ENCODE results near the gene CCDC24. TPM values are rescaled to one million over a fixed set of nuclear protein-coding genes. Genes with fewer than 3 reads are reported as not detected.

CCDC24 gene
- total and polyA plus RNA-seq, 2 donors (not counting 3 experiments of a cell fraction or from before 2014, with no cell fraction given), result 2.2 to 3.1 TPM

DNA sequence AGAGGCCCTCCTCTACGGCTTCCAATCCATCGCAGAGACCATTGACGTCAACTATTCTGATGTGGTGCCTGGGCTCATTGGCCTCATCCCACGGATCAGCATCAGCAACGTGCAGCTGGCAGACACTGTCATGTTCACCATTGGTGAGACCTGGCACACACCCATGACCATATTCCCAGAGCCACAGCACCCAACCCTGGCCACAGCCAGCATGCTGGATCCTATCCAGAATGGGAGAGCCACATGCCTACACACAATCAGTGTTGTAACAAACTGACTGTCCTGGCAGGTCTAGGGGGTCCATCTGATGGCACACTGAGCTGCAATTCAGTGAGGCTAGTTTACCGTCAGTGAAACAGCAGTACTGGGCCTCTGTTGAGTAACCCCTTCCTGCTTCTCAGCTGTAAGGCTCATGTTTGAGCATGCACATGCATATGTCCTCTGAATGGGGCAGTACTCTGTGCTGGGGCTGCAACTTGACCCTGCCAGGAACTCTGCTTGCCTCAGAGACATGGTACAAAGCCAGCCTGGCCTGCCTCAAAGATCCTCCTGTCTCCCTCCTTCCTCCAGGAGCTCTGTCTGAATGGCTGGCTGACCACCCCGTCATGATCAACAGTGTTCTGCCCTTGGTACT is 33.9 kb upstream of the CCDC24 start:
- dilution Hi-C loops (cut with MboI; ENCODE audit: extremely low pct_ligation_motif_present, low sequenced_read_pairs), result no loop called here

More for the DNA sequence above, 33.9 kb upstream of the CCDC24 start:
- no TSS peak for BruUV-seq (replicated peaks)
- intact Hi-C loops (cut with micrococcal nuclease), result no loop called here
- no peaks in the 10 kb centered on the region for H3K9me1 ChIP-seq (replicated peaks; ENCODE audit: control insufficient read depth, extremely low read depth, insufficient read depth, low read length)
- no peak overlapping the region for H3K4me3 ChIP-seq (replicated peaks in 1 of 3; ENCODE audit: insufficient read depth in 1 of 3, low read depth in 1 of 3, low read length in 3 of 3)
- no peak overlapping the region for H3K4me2 ChIP-seq (ENCODE audit: insufficient read depth, low read length)
- CTCF ChIA-PET, result interaction anchor here (1.0 to 1.7 kb wide), 3 partner anchors 17 to 194 kb away, joined by 3 to 8 read pairs (median 3); partner anchors contain the start of gene ATP6V0B
- H4K20me1 ChIP-seq (replicated peaks; ENCODE audit: control insufficient read depth, extremely low read depth, insufficient read depth, low read length), result no peaks in the 10 kb centered on the region
- peaks cover 5 to 31% of the 10 kb centered on the region in 2 experiments for H3K36me3 ChIP-seq (ENCODE audit: control insufficient read depth in 2 of 2, extremely low read depth in 1 of 2, insufficient read depth in 2 of 2, low read length in 2 of 2)
- POLR2A ChIA-PET, result no interaction called here
- TF ChIP-seq, protein P1, sequence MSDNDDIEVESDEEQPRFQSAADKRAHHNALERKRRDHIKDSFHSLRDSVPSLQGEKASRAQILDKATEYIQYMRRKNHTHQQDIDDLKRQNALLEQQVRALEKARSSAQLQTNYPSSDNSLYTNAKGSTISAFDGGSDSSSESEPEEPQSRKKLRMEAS (IDR thresholded peaks at IDR 0.05; ENCODE audit: insufficient read depth, insufficient read length), result no peak
- TF ChIP-seq, protein P2, sequence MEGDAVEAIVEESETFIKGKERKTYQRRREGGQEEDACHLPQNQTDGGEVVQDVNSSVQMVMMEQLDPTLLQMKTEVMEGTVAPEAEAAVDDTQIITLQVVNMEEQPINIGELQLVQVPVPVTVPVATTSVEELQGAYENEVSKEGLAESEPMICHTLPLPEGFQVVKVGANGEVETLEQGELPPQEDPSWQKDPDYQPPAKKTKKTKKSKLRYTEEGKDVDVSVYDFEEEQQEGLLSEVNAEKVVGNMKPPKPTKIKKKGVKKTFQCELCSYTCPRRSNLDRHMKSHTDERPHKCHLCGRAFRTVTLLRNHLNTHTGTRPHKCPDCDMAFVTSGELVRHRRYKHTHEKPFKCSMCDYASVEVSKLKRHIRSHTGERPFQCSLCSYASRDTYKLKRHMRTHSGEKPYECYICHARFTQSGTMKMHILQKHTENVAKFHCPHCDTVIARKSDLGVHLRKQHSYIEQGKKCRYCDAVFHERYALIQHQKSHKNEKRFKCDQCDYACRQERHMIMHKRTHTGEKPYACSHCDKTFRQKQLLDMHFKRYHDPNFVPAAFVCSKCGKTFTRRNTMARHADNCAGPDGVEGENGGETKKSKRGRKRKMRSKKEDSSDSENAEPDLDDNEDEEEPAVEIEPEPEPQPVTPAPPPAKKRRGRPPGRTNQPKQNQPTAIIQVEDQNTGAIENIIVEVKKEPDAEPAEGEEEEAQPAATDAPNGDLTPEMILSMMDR (IDR thresholded peaks at IDR 0.05; ENCODE audit: extremely low read depth in 1 of 2, insufficient read depth in 1 of 2, low read depth in 1 of 2, low read length in 2 of 2), result no peak
- TF ChIP-seq GATA2 (IDR thresholded peaks at IDR 0.05; ENCODE audit: insufficient read depth, insufficient read length, low read depth, low read length) (no peak), EZH2 (IDR thresholded peaks at IDR 0.05; ENCODE audit: borderline replicate concordance, low read depth, low read length, severe bottlenecking) (no peak), MYC (IDR thresholded peaks at IDR 0.05; ENCODE audit: low read depth, low read length) (no peak), POLR2A (IDR thresholded peaks at IDR 0.05; ENCODE audit: low read depth, low read length) (no peak), FOS (IDR thresholded peaks at IDR 0.05; ENCODE audit: borderline replicate concordance, insufficient read depth, low read length) (no peak), JUN (IDR thresholded peaks at IDR 0.05; ENCODE audit: borderline replicate concordance, insufficient read depth, insufficient read length, low read depth) (no peak), POLR2AphosphoS5 (IDR thresholded peaks at IDR 0.05; ENCODE audit: insufficient read depth, low read depth, low read length) (no peak)
- no peak overlapping the region for H2AFZ ChIP-seq (ENCODE audit: low read depth, low read length)
- no peaks in the 10 kb centered on the region for H3K27me3 ChIP-seq (ENCODE audit: control insufficient read depth in 2 of 2, insufficient read depth in 2 of 2, low read length in 2 of 2)
- H3K27ac ChIP-seq (ENCODE audit: insufficient read depth, low read depth, low read length), result no peak overlapping the region
- H3K79me2 ChIP-seq (ENCODE audit: control insufficient read depth, insufficient read depth, low read length), result no peaks in the 10 kb centered on the region
- DNase-seq (ENCODE audit: low read depth, low spot score) (no peak), FAIRE-seq (no peak)
- H3K9me3 ChIP-seq (replicated peaks; ENCODE audit: control insufficient read depth, insufficient read depth, low read length), result no peaks in the 10 kb centered on the region
- no peaks in the 10 kb centered on the region for H3K4me1 ChIP-seq (ENCODE audit: control insufficient read depth, extremely low read depth, insufficient read depth, low read length)
- no peak overlapping the region for H3K9ac ChIP-seq (replicated peaks; ENCODE audit: extremely low read depth, insufficient read depth, low read length)

Data from endothelial cell of umbilical vein (primary cell).